NCI-H2227 treated with DMSO at 0.1 percent for 48 hours (cell line): ENCODE results near the gene REN.

ENCODE experiments used
- DNase-seq: peaks from one replicate; lab custom pipeline; 2025; lab: John Stamatoyannopoulos, UW

The REN gene

DNA sequence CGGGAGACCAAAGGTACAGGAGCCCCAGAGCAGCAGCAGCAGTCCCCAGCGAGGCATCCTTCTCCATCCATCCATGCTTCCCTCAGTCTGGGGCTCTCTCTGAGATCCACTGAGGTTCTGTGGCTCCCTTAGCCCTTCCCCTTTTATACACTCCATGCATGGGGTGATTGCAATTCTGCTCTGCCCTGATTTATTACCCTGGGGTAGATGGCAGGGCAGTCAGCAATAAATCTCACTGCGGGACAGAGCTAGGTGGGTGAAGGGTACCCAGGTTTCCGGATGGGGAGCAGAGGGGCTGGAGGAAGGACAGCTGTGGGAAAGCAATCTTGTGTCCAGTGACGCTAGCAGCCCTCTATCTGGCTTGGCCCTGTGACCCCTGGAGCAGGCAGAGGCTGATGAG, at the start of gene REN:
Gene REN, minus strand, starts transcription at position 119 of the 400 bp plus-strand sequence. Its CDS starts 44 bp downstream, at position 75.
- DNase-seq: no peak

DNA sequence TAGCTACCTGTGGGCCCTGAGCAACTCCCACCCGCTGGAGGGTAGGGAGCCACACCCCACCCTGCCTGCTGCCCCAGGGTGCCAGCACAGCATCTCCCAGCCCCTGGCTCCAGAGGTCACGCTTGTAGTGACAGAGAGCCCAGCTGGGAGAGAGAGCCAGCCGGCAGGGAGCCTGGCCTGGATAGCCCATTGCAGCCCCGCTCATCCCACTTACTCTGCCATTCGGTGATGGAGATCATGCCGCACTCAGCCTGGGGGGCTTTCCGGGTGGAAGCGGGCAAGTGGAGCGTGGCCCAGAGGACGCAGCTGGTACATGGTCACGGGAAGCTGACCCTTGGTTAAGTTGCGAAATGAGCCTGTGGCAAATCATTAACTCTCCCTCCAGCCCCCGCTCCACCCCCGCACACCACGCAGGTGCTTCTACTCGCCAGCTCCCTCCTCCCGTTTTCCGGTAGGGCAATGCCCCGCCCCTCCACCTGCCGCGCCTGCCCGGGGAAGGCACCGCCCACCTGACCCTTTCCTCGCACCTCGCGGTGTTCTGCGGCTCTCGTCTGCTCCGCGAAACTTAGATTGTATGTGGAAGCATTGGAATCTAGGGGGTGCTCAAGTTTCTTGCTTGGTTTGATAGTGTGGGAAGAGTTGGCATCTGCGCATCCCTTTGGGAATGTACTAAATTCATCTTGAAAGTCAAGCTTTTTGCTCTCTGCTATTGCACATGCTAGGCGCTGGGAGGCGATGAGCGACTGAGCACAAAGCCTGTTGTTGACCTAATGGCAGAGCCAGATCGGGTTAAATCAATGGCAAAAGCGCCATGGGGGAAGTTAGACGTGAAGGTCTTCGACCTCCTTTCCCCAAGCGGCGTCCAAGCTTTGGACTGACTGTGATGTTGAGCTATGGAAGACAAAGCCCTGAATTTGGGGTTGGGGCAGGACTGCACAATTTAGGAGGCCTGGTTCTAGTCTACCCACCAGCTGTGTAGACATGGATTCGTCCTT, 47.8 kb upstream of the REN start, which contains the start of gene GOLT1A:
Gene GOLT1A, minus strand, starts transcription at position 321 of the 995 bp plus-strand sequence. Its CDS starts 82 bp downstream, at position 239.
- peak; percentile 11 for DNase-seq

GRCh38 chr1:204212715-204213114, 46.6 kb upstream of the REN start:
- no peak for DNase-seq

GRCh38 chr1:204211046-204211445, 44.9 kb upstream of the REN start:
- DNase-seq: no peak

- DNase-seq: peak; percentile 18
Measured at GRCh38 chr1:204207136-204207616, 41.0 kb upstream of the REN start.

DNA sequence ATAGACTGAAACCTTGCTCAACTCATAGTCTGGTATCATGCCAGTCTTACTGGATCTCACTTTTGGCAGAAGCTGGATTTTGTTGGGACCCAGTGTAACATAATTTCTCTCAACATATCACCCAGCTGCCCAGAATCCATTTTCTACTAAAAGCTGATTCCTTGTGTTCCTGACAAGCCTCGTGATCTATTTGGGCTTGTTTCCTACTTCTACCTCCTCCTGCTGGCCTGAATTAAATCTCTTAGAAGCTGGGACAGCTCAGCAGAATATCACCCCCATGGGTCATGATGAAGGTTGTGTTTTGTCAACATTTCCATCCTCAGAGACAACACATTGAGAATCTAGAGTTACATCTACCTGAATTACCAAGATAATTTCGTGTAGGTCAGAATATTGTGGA, 40.0 kb upstream of the REN start:
- DNase-seq: no peak

GRCh38 chr1:204205486-204205885, 39.3 kb upstream of the REN start:
- DNase-seq: no peak

DNA sequence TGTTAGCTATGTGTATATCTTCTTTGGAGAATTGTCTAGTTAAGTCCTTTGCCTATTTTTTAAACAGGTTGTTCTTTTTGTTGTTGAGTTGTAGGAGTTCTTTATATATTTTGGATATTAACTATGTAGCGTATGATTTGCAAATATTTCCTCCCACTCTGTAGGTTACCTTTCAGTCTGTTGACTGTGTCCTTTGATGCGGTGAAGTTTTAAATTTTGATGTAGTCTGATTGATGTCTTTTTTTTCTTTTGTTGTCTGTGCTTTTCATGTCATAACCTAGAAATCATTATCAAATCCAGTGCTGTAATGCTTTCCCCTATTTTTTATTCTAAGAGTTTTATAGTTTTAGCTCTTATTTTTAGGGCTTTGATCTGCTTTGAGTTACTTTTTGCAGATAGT, 38.8 kb upstream of the REN start:
- no peak for DNase-seq

DNA sequence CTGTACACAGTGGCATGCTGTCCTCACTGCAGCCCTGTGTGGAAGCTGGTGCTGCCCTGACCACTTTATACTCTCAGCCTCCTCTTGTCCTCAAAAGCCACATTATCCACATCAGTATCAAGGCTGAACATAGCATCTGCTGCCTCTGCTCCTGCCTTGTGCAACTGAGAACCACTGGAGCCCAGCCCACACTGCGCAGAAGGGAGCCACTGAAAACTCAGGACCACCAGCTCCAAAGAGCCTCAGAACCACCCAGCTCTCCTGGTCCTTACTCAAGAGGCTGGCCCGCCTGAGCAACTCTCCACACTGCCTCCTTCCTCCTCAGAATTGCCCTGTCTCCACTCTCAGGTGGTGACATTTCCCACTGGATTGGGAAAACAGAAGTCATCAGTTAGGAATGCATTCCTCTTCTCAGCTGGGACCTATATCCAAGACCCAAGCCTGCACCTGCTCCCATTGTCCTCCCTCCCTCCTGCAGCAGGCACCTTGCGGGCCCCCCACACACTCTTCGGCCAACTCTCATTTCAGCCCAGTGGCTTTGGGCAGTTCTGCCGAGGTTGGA, 37.1 kb upstream of the REN start:
- no peak for DNase-seq

- no peak for DNase-seq
Measured at GRCh38 chr1:204202481-204202880, 36.3 kb upstream of the REN start.

DNA sequence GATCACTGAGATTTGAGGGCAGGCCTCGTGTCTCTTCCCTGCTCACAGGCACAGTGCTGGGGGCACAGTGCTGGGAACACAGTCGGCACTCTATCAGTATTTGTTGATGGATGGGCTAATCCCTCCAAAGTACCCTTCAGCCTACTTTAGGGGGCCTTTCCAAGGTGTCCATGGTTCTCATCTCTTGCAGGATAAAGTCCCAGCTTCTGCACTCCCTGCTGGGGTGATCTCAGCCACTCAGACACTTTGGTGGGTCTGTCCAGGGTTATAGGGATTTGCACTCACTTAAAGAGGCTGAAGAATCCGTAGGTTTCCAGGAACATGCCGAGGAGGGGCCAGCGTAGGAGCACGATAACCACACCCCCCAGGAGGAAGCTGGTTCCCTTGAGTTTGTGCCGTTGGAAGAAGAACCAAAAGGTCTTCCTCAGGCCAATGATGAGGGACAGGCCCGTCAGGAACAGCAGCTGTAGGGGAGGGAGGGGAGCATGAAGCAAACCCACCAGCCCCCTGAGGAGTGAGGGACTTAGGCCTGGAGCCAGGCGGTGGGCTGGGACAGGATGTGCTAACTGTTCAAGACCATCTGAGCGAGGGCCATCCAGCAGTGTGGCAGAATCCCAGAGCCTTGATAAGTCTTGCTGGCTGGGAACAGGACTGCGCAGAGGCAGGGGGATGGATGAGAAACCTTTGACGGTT, 35.4 kb upstream of the REN start:
- DNase-seq: no peak

GRCh38 chr1:204199579-204199978, 33.4 kb upstream of the REN start:
- no peak for DNase-seq

DNA sequence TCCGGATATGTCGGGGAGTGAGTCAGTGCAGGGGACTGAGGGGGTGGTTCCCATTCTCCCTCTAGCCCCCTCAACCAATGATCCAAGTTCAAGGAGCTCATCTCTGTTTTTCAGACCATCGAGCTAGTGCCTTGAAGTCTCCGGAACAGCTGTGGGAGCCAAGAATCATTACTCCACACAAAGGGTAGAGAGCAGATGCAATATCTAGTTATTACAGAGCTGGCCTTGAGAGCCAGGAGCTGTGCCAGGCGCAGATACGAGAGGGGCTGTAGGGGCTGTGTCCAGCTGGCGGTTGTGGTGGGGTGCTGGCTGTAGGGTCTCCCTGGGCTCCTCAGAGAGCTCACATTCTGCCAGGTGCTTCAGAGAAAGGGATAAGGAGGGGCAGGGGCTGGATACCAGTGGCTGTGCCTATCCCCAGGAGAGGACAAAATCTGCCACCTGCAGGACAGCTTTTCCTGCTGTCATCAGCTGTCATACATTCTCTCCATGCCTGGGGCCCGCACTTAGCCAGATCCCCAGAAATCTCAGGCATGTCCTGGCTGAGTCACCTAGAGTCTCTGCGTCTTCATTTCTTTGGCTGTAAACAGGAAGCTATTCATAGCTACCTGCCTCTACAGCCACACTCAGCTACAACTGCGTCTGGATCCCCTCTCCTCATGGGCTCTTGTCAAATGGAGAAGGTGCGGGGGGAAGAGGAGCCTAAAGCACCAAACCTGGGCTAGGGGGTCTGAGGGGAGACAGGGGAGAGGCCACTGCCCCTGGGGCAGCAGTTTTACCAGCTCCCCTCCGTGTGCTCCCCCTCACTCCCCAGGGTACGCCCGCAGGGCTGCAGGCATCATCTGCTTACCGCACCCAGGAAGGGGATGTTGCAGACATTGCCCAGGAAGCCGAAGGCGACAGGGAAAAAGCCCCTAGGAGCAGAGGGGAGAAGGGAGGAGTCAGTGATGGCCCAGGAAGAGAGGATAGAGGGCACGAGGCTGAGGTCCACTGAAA, 32.5 kb upstream of the REN start:
- no peak for DNase-seq

DNA sequence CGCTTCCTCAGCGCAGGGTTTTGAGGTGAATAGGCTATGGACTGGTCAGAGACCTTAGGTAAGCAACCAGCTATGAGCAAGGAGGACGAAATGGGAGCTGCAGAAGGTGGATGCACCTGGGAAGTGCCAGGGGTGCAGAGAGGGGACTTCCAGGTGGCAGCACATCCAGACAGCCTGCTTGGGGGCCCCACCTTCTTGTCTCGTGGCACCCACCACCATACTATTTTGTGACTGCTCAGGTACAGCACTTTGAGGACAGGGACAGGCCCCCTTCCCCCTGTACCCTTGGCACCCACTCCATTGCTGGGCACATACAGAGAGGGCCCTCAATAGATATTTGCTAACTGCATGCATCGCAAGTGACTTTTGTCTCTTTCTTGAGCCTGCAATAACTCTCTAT, 30.9 kb upstream of the REN start:
- DNase-seq: no peak

DNA sequence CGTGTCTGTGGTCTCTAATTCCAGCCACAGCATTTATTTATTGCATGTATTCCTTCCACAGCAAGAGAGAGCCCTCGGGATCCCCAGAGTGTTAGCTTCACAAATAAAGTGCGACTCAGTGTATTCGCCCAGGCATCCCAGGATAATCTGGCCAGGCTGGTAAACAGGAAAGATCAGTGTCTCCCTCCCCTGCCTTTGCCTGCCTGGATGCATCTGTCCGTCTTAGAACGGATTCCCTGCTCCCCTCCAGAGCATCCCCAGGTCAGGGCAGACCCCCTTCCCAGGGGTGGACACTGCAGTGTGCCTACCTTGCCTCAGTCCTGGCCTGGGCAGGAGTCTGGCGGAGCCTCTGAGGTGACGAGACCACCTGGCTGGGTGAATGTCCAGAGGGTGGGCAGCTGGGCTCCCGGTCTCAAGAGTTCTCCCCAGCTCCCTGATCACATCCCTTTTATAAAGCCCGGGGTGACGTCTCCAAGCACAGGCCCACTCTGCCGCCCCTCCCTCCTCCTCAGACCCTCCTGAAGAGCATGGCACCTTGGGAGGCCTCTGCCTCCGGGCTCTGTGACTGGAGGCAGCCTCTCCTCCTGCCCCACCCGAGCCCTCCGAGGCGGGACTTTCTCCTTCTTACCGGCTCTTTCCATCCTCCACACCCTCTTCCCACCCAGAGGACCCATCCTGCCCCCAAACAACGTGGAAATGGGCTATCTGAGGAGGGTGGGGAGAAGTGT, 30.1 kb upstream of the REN start, which contains the start of gene KISS1:
Gene KISS1, minus strand, starts transcription at position 424 of the 728 bp plus-strand sequence. CDS start 3,615 bp downstream, outside the sequence.
- DNase-seq: no peak

DNA sequence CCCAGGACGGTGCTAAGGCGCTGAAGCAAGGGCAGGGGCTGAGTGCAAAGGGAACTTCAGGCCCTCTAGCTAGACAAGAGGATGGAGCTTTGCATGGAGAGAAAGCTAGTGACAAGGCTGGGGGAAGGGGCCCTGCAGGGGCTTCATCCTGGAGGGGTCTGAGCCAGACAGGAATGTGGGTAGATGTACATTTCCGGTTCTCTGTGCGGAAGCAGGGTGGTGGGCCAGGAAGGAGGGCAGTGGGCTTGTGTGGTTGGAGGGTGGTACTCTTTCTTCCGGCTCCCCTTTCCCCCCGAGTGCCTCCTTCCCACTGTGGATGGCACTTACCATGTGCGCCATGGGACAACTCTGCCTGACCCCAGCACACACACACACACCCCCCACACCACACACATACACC, 28.6 kb upstream of the REN start:
- no peak for DNase-seq

DNA sequence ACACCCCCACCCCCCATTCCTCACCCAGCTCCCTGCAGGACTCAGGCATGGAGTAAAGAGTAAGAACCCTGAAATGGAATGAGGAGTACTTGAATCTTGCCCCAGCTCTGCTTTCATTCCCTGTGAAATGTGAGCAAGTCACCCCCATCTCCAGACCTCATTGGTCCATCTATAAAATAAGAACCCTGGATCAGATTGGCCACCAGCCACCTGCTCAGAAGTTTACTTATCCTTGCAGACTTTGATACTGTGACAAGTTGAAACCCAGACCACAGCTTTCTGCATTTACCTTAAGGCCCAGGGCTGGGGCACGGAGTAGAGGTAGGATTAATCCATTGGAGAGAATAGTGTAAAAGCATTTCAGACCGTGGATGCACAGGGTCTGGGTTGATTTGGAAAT, 27.9 kb upstream of the REN start:
- no peak for DNase-seq

DNA sequence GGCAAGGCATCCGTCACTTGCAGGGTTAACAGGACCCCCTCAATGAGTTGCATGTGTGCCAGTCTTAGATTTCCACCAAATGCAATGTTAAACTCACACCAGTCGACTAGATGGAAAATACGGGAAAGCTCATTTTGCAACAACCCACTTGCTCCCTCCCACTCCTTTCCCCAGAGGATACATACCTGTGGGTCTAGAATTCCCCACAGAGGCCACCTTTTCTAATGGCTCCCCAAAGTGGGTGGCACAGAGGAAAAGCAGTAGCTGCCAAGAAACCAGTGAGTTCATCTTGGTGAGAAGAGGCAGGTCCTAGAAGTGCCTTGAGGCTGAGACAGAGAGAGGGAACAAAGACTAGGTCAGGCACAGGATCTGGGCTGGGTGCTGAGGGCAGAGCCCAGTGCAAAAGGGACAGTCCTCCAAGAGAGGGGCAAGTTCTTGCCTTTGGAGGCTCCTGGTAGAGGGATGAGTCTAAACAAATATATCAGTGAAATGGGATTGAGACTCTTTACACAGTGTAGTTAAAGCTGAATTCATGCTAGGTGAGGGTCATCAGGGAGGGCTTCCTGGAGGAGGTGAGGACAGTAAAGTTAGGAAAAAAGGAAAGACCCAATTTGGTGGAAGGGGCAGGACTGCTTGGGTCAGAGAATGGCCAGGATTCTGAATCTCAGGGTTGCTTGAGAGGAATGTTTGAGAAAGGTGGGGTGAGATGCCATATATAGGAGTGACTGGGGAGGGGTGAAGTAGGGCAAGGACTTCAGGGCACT, 26.6 kb upstream of the REN start:
- DNase-seq: no peak

DNA sequence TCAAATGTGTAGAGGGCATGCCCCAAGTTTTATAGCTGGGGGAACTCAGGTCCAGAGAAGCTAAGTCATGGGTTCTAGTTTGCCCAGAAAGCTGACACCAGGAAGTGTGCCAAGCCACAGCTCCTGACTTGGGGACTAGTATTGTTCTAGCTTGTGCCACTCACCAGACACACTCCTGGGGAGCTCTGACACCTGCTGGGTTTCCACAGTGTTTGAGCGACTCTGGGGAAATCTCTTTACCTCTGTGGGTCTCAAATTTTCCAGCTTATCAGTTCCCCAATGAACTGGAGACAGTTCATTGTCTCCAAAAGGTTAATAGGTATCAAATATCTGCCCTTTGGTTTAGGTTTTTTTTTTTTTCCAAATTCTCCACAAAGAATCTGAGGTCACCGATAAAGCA, 25.9 kb upstream of the REN start:
- DNase-seq: no peak

DNA sequence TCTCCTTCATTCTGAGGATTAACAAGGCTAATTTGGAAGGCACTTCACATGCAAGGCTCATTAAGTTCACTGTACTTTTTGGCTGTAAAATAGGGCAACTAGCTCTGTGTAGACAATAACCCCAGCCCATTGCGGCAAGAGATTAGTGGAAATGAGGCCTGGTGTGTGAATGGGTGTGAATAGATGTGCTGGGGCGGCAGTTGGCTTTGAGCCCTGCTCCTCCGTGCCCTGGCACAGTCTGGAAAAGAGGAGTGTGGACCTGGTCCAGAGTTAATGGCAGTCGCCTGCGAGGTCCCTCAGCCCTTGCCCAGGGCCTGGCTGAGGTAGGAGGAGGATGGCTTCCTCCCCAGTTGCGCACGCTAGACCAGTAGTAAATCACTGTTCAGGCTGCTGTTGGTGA, 25.3 kb upstream of the REN start:
- no peak for DNase-seq
